GM19324 (cell line): ENCODE data around the gene ROBO1.
"Not testable (repeated sequence)": the region's sequence is repeated elsewhere in the genome, so short reads cannot be mapped to it uniquely, and the experiment has no call there.

Experiments
- ATAC-seq: cut with Tn5 transposase; IDR thresholded peaks from one replicate; pipeline ENCODE4 v1.9.1; 2021; ENCODE audit warnings: mild to moderate bottlenecking, moderate library complexity; ENCODE audit not compliant: unreplicated experiment, low FRiP score

The ROBO1 gene

GRCh38 chr3:78900880-78901279 lies 866.9 kb downstream of the ROBO1 start:
- no peak for ATAC-seq

- no peak for ATAC-seq
These were observed 867.4 kb downstream of the ROBO1 start for GRCh38 chr3:78900426-78900825.

- ATAC-seq, result no peak
These were observed 872.3 kb downstream of the ROBO1 start for GRCh38 chr3:78895528-78895927.

GRCh38 chr3:78894787-78895186 lies 873.0 kb downstream of the ROBO1 start:
- ATAC-seq, result no peak

GRCh38 chr3:78893161-78893560 lies 874.6 kb downstream of the ROBO1 start:
- no peak for ATAC-seq

GRCh38 chr3:78889348-78889747 lies 878.5 kb downstream of the ROBO1 start:
- ATAC-seq, result no peak

GRCh38 chr3:78888635-78889034 lies 879.2 kb downstream of the ROBO1 start:
- no peak for ATAC-seq

- ATAC-seq, result no peak
These were observed 880.2 kb downstream of the ROBO1 start for GRCh38 chr3:78887547-78888011.

- no peak for ATAC-seq
These were observed 880.8 kb downstream of the ROBO1 start for GRCh38 chr3:78887029-78887428.

- not testable (repeated sequence) for ATAC-seq
These were observed 883.2 kb downstream of the ROBO1 start for GRCh38 chr3:78884567-78884966.

GRCh38 chr3:78882251-78882650 lies 885.5 kb downstream of the ROBO1 start:
- ATAC-seq, result no peak

- no peak for ATAC-seq
These were observed 886.3 kb downstream of the ROBO1 start for GRCh38 chr3:78881501-78881900.

GRCh38 chr3:78880603-78881461 lies 887.0 kb downstream of the ROBO1 start:
- ATAC-seq, result no peak

- no peak for ATAC-seq
These were observed 888.4 kb downstream of the ROBO1 start for GRCh38 chr3:78879295-78879860.

- no peak for ATAC-seq
These were observed 889.0 kb downstream of the ROBO1 start for GRCh38 chr3:78878789-78879188.

GRCh38 chr3:78878011-78878410 lies 889.8 kb downstream of the ROBO1 start:
- ATAC-seq, result no peak

- ATAC-seq, result no peak
These were observed 891.9 kb downstream of the ROBO1 start for GRCh38 chr3:78875851-78876250.

GRCh38 chr3:78875436-78875835 lies 892.4 kb downstream of the ROBO1 start:
- no peak for ATAC-seq

GRCh38 chr3:78873641-78874040 lies 894.2 kb downstream of the ROBO1 start:
- no peak for ATAC-seq

- ATAC-seq, result no peak
These were observed 895.6 kb downstream of the ROBO1 start for GRCh38 chr3:78872195-78872594.

GRCh38 chr3:78871048-78871447 lies 896.8 kb downstream of the ROBO1 start:
- ATAC-seq, result no peak

- ATAC-seq, result no peak
These were observed 897.3 kb downstream of the ROBO1 start for GRCh38 chr3:78870484-78870883.
